ENCODE results near the gene HRNR.
"Not testable (repeated sequence)": the region's sequence is repeated elsewhere in the genome, so short reads cannot be mapped to it uniquely, and the experiment has no call there.

HRNR gene

GRCh38 chr1:152224093-152224492 lies at the start of gene HRNR:
Gene HRNR (minus strand): TSS chr1:152224193. CDS start chr1:152223253, 940 bp downstream.
- DNase-seq (ENCODE audit: low read depth): no peak

GRCh38 chr1:152256394-152256793 lies 32.4 kb upstream of the HRNR start:
- DNase-seq (ENCODE audit: low read depth): not testable (repeated sequence)

- no peak for DNase-seq (ENCODE audit: low read depth)
These were observed 28.2 kb upstream of the HRNR start for GRCh38 chr1:152252157-152252556.

DNA sequence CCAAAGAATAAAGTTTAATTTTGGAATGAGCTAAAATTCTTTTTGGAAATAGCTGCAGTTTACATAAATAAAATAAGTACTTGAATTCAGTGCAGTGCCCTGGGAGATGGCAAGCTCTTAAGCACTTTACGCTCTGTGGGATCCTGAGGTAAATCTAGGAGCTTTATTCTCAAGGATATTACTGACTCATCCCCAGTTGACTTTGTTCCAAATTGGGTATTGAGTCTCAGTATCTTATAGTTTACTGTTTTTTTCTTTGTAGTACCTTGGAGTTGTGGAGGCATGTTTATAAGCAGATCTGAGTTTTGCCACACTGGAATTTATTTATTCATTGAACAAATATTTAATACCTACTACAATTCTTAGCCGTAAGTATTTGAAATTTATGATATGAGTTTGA lies 27.4 kb upstream of the HRNR start:
- no peak for DNase-seq (ENCODE audit: low read depth)

GRCh38 chr1:152247316-152247715 lies 23.3 kb upstream of the HRNR start:
- DNase-seq (ENCODE audit: low read depth): no peak

- no peak for DNase-seq (ENCODE audit: low read depth)
These were observed 20.7 kb upstream of the HRNR start for GRCh38 chr1:152244576-152245273.

DNA sequence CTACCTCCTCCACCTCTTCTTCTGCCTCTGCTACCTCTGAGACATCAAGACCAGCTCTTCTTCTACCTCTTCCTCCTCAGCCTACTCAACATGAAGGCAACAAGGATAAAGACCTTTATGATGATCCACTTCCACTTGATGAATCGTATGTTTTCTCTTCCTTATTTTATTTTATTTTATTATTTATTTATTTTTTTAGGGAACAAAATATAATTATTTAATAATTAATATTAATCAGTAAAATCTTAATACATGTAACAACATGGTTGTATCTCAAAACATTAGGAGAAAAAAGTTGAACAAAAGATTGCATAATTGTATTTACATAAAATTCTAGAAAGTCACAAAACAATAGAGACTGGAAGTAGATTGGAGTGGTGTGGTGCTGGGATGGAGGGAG lies 13.1 kb upstream of the HRNR start:
- no peak for DNase-seq (ENCODE audit: low read depth)

DNA sequence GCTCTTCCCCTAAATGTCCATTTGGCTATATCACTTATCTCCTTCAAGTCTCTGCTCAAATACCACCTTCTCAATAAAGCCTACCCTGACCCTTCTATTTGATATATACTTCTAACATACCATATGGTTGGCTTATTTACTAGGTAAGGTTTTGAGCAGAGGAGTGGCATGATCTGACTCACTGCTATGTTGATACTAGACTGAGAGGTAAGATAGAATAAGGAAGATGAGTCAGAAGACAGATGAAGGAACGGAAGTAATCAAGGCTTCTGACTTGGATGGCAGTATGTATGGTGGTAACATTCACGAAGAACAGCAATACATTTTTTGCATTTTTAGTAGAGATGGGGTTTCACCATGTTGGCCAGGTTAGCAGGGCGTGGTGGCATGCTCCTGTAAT lies 4.8 kb upstream of the HRNR start:
- DNase-seq (ENCODE audit: low read depth): no peak

DNA sequence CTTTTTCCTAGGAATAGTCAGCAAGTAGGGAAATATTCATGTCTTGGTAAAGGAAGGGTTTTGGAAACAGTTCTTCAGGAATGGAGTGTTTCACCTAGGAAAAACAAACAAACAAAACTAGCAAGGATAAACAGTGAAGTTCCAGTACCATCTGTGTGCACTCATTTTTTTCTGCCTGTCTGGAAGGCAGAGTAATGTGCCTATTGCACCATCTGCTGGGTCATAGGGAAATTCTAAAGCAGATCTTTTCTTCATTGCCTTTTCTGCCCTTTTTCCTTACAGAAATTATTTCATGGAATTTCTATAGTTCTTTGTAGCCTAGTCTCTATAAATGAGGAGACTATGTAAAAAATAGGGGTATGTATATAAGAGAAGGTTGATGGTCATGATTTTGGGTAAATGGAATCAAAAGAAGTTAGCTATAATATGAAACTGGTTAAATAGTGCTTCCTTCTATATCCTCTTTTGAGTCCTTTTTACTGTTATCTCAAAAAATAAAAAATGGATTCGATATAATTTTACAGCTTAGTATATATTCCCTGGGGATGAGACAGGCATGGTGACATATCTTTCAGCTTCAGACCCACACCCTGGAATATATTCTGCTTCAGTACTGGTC lies 3.4 kb upstream of the HRNR start:
- no peak for DNase-seq (ENCODE audit: low read depth)

DNA sequence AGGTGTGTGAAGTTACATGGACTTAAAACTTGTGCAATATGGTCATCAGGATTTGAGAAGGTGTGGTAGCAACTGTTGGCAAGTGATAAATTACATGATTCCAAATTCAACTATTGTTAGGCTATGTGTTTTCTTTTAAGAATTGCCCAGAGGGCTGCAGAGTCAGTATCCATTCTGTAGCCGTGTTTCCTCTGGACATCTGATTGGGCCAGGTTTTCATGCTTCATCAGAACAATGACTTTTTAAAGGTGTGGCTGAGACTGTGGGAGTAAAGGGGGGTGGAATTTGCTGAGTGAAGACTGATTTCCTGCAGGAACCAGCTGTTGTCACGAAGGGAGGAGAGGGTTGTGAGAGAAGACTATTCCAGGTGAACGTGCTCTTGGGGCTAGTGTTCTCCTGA lies 1.7 kb upstream of the HRNR start:
- no peak for DNase-seq (ENCODE audit: low read depth)

GRCh38 chr1:152220166-152221163 lies 3.5 kb downstream of the HRNR start:
- no peak for DNase-seq (ENCODE audit: low read depth)

- not testable (repeated sequence) for DNase-seq (ENCODE audit: low read depth)
These were observed 4.6 kb downstream of the HRNR start for GRCh38 chr1:152219438-152219837.

DNA sequence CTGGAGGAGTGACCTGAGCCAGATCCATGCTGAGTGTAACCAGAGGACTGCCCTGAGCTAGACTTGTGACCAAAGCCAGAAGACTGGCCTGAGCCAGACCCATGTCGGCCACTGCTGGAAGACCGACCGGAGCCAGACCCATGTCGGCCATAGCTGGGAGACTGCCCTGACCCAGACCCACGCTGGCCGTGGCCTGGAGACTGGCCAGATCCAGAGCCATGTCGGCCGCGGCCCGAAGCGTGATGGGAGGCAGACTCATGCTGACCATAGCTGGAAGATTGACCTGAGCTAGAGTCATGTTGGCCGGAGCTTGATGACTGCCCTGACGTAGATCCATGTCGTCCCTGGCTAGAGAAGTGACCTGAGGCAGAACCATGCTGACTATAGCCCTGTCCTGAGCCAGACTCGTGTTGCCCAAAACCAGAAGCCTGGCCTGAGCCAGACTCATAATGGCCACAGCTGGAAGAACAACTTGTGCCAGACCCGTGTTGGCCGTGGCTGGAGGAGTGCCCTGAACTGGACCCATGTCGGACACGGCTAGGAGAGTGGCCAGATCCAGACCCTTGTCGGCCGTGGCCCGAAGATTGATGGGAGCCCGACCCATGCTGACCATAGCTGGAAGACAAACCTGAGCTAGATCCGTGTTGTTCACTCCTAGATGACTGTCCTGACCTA lies 5.1 kb downstream of the HRNR start:
- DNase-seq (ENCODE audit: low read depth): no peak

DNA sequence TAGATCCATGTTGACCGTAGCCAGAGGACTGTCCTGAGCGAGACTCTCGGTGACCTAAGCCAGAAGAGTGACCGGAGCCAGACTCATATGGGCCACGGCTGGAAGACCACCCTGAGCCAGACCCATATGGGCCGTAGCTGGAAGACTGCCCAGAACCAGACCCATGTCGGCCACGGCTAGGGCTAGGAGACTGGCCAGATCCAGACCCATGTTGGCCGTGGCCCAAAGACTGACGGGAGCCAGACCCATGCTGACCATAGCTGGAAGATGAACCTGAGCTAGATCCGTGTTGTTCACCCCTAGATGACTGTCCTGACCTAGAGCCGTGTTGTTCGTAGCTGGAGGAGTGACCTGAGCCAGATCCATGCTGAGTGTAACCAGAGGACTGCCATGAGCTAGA lies 8.4 kb downstream of the HRNR start:
- not testable (repeated sequence) for DNase-seq (ENCODE audit: low read depth)

DNA sequence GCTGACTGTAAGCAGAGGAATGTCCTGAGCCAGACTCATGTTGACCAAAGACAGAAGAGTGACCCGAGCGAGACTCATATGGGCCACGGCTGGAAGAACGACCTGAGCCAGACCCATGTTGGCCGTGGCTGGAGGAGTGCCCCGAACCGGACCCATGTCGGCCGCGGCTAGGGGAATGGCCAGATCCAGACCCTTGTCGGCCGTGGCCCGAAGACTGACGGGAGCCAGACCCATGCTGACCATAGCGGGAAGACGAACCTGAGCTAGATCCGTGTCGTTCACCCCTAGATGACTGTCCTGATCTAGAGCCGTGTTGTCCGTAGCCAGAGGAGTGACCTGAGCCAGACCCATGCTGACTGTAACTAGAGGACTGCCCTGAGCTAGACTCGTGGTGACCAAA lies 9.1 kb downstream of the HRNR start:
- not testable (repeated sequence) for DNase-seq (ENCODE audit: low read depth)

DNA sequence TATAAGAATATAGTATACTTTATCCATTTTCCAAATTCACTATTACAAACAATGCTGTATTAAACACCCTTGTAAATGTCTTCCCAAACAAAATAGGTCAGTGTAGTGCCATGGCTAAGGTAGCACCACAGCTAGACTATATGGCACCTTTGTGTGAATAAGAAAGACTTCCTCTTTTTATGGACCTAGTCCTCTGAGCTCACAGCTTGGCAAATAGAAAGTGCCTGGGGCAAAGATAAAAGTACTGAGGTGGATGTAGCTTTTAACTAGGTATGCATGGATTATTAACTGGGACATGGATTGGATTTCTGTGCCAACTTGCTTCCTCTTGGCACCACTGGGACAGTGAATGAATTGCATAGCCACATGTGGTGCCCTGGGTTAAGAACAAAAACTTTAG lies 25.0 kb downstream of the HRNR start:
- no peak for DNase-seq (ENCODE audit: low read depth)

DNA sequence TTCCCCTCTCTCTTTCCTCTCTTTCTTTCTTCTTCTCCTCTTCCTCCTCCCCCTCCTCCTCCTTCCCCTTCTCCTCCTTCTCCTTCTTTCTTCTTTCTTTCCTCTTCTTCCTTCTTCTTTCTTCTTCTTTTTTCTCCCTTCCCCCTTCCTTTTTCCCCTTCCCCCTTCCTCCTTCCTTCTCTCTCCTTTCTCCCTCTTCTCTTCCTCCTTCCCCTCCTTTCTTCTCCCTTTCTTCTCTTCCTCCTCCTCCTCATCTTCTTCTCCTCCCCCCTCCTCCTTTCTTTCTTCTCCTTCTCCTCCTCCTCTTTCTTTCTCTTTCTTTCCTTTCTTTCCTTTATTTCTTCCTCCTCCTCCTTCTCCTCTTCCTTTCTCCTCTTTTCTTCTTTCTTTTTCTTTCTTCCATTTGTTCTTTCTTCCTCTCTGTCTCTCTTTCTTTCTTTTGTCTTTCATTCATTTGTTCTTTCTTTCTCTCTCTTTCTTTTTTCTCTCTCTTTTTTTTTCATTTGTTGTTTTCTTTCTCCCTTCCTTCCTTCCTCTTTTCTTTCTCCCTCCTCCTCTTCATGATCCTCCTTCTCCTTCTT lies 26.5 kb downstream of the HRNR start:
- DNase-seq (ENCODE audit: low read depth): no peak

DNA sequence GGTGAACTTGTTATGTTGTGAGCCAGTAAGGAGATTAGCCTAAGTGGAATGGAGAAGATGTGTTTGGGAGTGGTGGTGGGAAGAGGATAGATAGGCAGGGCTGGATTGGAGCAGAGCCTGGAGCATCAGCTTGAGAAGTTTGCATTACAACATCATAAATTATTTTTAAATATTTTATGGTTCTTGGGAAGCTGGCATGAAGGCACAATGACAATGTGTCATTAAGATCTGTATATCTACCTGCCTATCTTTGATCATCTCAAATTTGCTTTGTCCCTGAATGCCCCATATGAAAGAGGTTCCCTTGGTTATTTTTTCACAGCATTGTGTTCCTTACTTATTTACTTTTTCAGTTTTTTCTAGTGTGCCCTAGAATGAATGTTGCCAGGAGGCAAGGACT lies 32.3 kb downstream of the HRNR start:
- no peak for DNase-seq (ENCODE audit: low read depth)

DNA sequence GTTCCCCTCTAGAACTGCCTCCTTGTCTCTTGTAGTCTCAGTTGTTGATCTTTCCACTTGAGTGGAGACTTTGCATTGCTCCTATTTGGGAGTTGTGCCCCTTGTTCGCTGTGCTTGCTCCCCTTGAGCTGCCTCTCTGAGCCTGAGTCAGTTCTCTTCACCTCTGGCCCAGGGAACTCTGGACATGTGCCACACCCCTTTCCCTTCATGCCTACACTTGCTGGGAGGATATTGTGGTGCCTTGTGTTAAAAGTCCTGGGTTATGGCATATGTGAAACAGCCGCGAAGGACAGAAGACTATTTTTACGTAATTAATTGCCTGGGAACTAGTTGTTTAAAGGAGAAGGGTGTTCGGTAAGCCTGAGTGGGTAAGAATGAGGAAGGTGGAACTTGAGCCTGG lies 32.7 kb downstream of the HRNR start:
- no peak for DNase-seq (ENCODE audit: low read depth)

DNA sequence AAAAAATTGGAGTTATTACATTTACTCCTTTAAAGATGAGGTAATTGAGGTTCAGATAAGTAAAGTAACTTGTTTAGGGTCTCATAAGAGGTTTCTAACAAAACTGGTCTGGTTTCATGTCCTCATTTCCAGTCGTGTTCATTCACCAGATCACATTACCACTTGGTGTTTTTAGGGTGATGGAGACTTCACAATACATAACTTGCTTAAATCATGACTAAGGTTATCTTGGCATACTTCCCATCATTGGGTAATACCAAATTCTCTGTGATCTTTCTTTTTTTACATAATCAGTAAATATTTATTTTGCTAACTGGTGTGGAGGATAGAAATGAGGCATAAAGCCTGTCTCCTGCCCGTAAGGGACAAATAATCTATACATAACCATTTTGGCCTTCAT lies 33.4 kb downstream of the HRNR start:
- DNase-seq (ENCODE audit: low read depth): no peak

GRCh38 chr1:152189657-152190442 lies 34.1 kb downstream of the HRNR start:
- no peak for DNase-seq (ENCODE audit: low read depth)

Measured in GM04503 (cell line).